DOHH2 (cell line): ENCODE results near the gene GLRA2.

Source experiments
- H3F3A ChIP-seq: fragments of 200-600 bp; sonication (generic), shearing (Covaris generic); 2 replicates; pipeline ENCODE4 v1.6.0; 2016; ENCODE audit warnings: antibody characterized with exemption, mild to moderate bottlenecking; ENCODE audit not compliant: control insufficient read depth, insufficient read depth
- H3K27ac ChIP-seq: fragments of 200-600 bp; sonication (generic); 2 replicates; pipeline ENCODE4 v1.5.1; 2014; ENCODE audit warnings: low read depth, mild to moderate bottlenecking, low read length, moderate library complexity
- H3K27me3 ChIP-seq: fragments of 200-600 bp; sonication (generic); 2 replicates; pipeline ENCODE4 v1.6.1; 2014; ENCODE audit warnings: mild to moderate bottlenecking, low read length, mixed read lengths; ENCODE audit not compliant: control insufficient read depth
- H3K36me3 ChIP-seq: fragments of 200-600 bp; sonication (generic); 2 replicates; pipeline ENCODE4 v1.6.1; 2014; ENCODE audit warnings: mild to moderate bottlenecking, low read length, moderate library complexity, mixed read lengths; ENCODE audit not compliant: control insufficient read depth
- H3K4me1 ChIP-seq: fragments of 200-600 bp; sonication (generic); 2 replicates; pipeline ENCODE4 v1.6.1; 2014; ENCODE audit warnings: mild to moderate bottlenecking, low read length, mixed read lengths; ENCODE audit not compliant: control insufficient read depth
- H3K4me2 ChIP-seq: fragments of 200-600 bp; sonication (generic); 2 replicates; pipeline ENCODE4 v1.6.0; 2014; ENCODE audit warnings: mild to moderate bottlenecking, low read length, moderate library complexity
- H3K4me3 ChIP-seq: fragments of 200-600 bp; sonication (generic); 2 replicates; pipeline ENCODE4 v1.5.1; 2014; ENCODE audit warnings: mild to moderate bottlenecking, low read length, mixed read lengths
- H3K79me2 ChIP-seq: fragments of 200-600 bp; sonication (generic); 2 replicates; pipeline ENCODE4 v1.6.1; 2014; ENCODE audit warnings: mild to moderate bottlenecking, low read length, mixed read lengths; ENCODE audit not compliant: control insufficient read depth
- H3K9me2 ChIP-seq: fragments of 200-600 bp; sonication (generic); replicated peaks from 2 replicates; pipeline ENCODE4 v1.6.1; 2014; ENCODE audit warnings: mild to moderate bottlenecking, low read length, mixed read lengths; ENCODE audit not compliant: control insufficient read depth
- H3K9me3 ChIP-seq: fragments of 200-600 bp; sonication (generic); 2 replicates; pipeline ENCODE4 v1.6.1; 2014; ENCODE audit warnings: antibody characterized with exemption, low read length, mixed read lengths; ENCODE audit not compliant: control insufficient read depth, insufficient read depth
- H4K20me1 ChIP-seq: fragments of 200-600 bp; sonication (generic); 2 replicates; pipeline ENCODE4 v1.6.0; 2014; ENCODE audit warnings: low read depth, mild to moderate bottlenecking, antibody characterized with exemption, low read length, moderate library complexity; ENCODE audit not compliant: control insufficient read depth, insufficient read depth
- CTCF ChIP-seq: fragments of 200-600 bp; sonication (generic); IDR thresholded peaks from one replicate; pipeline ENCODE4 v1.5.1; 2014; ENCODE audit warnings: antibody characterized with exemption, mild to moderate bottlenecking, low read depth, low read length; ENCODE audit not compliant: poor library complexity, severe bottlenecking
- EZH2phosphoT487 ChIP-seq: fragments of 200-600 bp; sonication (generic); IDR thresholded peaks from 2 replicates; pipeline ENCODE4 v1.6.1; 2017; ENCODE audit warnings: borderline replicate concordance, mild to moderate bottlenecking, antibody characterized with exemption, low read length, moderate library complexity, mixed read lengths

Gene GLRA2

GRCh38 chrX:14753441-14753840 lies 224.1 kb downstream of the GLRA2 start:
- Histone ChIP-seq H3K27me3 (no peaks in the 10 kb centered on the region), H3K36me3 (no peaks in the 10 kb centered on the region), H3K9me3 (no peaks in the 10 kb centered on the region), H3F3A (no peaks in the 10 kb centered on the region), H3K79me2 (no peaks in the 10 kb centered on the region), H3K9me2 (no peaks in the 10 kb centered on the region), H3K4me3 (no peak overlapping the region), H3K4me2 (no peak overlapping the region), H3K27ac (no peak overlapping the region), H3K4me1 (no peaks in the 10 kb centered on the region), H4K20me1 (no peaks in the 10 kb centered on the region)
- no peak for TF ChIP-seq EZH2phosphoT487
- TF ChIP-seq CTCF: no peak

- H3K9me2 ChIP-seq: no peaks in the 10 kb centered on the region
- H3K27ac ChIP-seq: no peak overlapping the region
- H3K27me3 ChIP-seq: no peaks in the 10 kb centered on the region
- no peaks in the 10 kb centered on the region for H3K4me1 ChIP-seq
- no peak for TF ChIP-seq EZH2phosphoT487
- no peak overlapping the region for H3K4me3 ChIP-seq
- no peaks in the 10 kb centered on the region for H3K9me3 ChIP-seq
- H3K79me2 ChIP-seq: no peaks in the 10 kb centered on the region
- H3F3A ChIP-seq: no peaks in the 10 kb centered on the region
- no peaks in the 10 kb centered on the region for H4K20me1 ChIP-seq
- H3K36me3 ChIP-seq: no peaks in the 10 kb centered on the region
- H3K4me2 ChIP-seq: no peak overlapping the region
Observed at GRCh38 chrX:14758029-14758491, 228.7 kb downstream of the GLRA2 start.

- H3K9me3 ChIP-seq: no peaks in the 10 kb centered on the region
- no peak overlapping the region for H3K27ac ChIP-seq
- no peaks in the 10 kb centered on the region for H4K20me1 ChIP-seq
- no peak overlapping the region for H3K4me2 ChIP-seq
- H3K4me3 ChIP-seq: no peak overlapping the region
- no peaks in the 10 kb centered on the region for H3F3A ChIP-seq
- H3K9me2 ChIP-seq: no peaks in the 10 kb centered on the region
- H3K27me3 ChIP-seq: no peaks in the 10 kb centered on the region
- no peaks in the 10 kb centered on the region for H3K79me2 ChIP-seq
- no peaks in the 10 kb centered on the region for H3K4me1 ChIP-seq
- H3K36me3 ChIP-seq: no peaks in the 10 kb centered on the region
- TF ChIP-seq EZH2phosphoT487: no peak
- TF ChIP-seq CTCF: no peak
Observed at GRCh38 chrX:14775416-14775815, 246.1 kb downstream of the GLRA2 start.

GRCh38 chrX:14776901-14777300 lies 247.6 kb downstream of the GLRA2 start:
- Histone ChIP-seq H3K9me3 (no peaks in the 10 kb centered on the region), H3K79me2 (no peaks in the 10 kb centered on the region), H3F3A (no peaks in the 10 kb centered on the region), H3K4me1 (no peaks in the 10 kb centered on the region), H4K20me1 (no peaks in the 10 kb centered on the region), H3K4me3 (no peak overlapping the region), H3K4me2 (no peak overlapping the region), H3K9me2 (no peaks in the 10 kb centered on the region), H3K36me3 (no peaks in the 10 kb centered on the region), H3K27ac (no peak overlapping the region), H3K27me3 (no peaks in the 10 kb centered on the region)
- no peak for TF ChIP-seq CTCF
- no peak for TF ChIP-seq EZH2phosphoT487
